Thyroid gland (tissue), 4 donors: ENCODE results near the gene C2CD2L. TPM values are rescaled to one million over a fixed set of nuclear protein-coding genes. Genes with fewer than 3 reads are reported as not detected.

Experiments used
- DNase-seq, 2 donors: peaks; one replicate each; pipeline ENCODE4 v3.0.0-alpha.2; 2019
- H3K27ac ChIP-seq, 3 donors: fragments of 200-600 bp; sonication (generic); 1 replicate in 2 of 3; 2 replicates in 1 of 3; pipeline ENCODE4 v1.5.1; 2016 to 2019; ENCODE audit warnings: mild to moderate bottlenecking in 1 of 3, moderate library complexity in 1 of 3
- H3K27me3 ChIP-seq: fragments of 200-600 bp; sonication (generic); one replicate; pipeline ENCODE4 v1.5.1; 2019
- H3K36me3 ChIP-seq, 2 donors: fragments of 200-600 bp; sonication (generic); one replicate each; pipeline ENCODE4 v1.5.1; 2016 to 2019
- H3K4me1 ChIP-seq, 2 donors: fragments of 200-600 bp; sonication (generic); one replicate each; pipeline ENCODE4 v1.5.1; 2017 to 2019
- H3K4me3 ChIP-seq, 3 donors: fragments of 200-600 bp; sonication (generic); replicated peaks in 1 of 3; 1 replicate in 2 of 3; 2 replicates in 1 of 3; pipeline ENCODE4 v1.5.1; 2016; ENCODE audit warnings: mild to moderate bottlenecking in 1 of 3
- H3K9me3 ChIP-seq: fragments of 200-600 bp; sonication (generic); one replicate; pipeline ENCODE4 v1.5.1; 2017
- POLR2A ChIP-seq, 2 donors: fragments of 450-650 bp; IDR thresholded peaks; one replicate each; pipeline ENCODE4 v1.6.1; 2017; ENCODE audit warnings: antibody characterized with exemption in 2 of 2, mild to moderate bottlenecking in 2 of 2, moderate library complexity in 1 of 2
- WGBS, 2 donors: methylation state at CpG; one replicate each; pipeline ENCODE4 v1.1.5; 2017; 5-methylcytosine and 5-hydroxymethylcytosine counted together
- intact Hi-C: fragments of 100-400 bp; cut with DNase I; formaldehyde crosslinking; loops from one replicate; pipeline ENCODE4 v1.15.1; 2023
- total RNA-seq, 4 donors: library from RNA; depleted of rRNA; stranded (reverse); fragments of >200 nt; gene quantifications; one replicate each; pipeline ENCODE4 v1.2.3, GENCODE V29; 2016
- TF ChIP-seq, protein P1 (sequence below), 6 experiments: fragments of 200-600 bp in 3 of 6; fragments of 450-650 bp in 3 of 6; sonication (generic) in 3 of 6; IDR thresholded peaks; one replicate each; pipeline ENCODE4 v1.5.1; 2016 to 2019; ENCODE audit warnings: antibody characterized with exemption in 6 of 6, mild to moderate bottlenecking in 2 of 6, inconsistent platforms in 1 of 6, moderate library complexity in 1 of 6

C2CD2L gene
- total RNA-seq, 4 donors from 2014 or later, result 6.7 to 8.9 (median 7.9) TPM

DNA sequence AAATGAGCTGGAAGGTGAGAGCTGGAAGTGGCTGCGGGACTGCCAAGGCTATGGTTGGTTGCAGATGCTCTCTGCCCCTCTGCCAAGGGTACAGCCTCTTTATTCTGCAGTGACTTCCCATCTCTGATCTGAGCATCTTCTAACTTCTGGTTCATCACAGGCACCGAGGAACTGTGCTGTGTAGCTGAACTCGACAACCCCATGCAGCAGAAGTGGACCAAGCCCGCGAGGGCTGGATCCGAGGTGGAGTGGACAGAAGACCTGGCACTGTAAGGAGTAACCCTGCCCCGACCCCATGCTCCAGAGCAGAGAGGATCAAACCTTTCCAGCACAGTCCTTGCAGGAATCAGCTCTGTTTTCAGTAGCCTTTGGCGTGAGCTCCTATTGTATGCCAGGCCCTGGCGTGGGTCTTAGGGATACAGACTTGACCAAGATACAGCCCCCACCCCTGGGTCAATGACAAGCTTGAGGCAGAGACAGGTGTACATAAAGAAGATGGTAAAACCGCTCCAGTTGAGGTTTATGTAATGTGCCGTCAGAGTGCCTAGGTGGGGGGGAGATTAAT is 4.3 kb downstream of the C2CD2L start:
- no peaks in the 10 kb centered on the region for H3K27me3 ChIP-seq
- no peak for DNase-seq
- peaks cover 12 to 23% of the 10 kb centered on the region in 2 donors for H3K4me1 ChIP-seq
- H3K36me3 ChIP-seq, result peaks cover 19 to 30% of the 10 kb centered on the region in 2 donors
- H3K4me3 ChIP-seq, result no peak overlapping the region
- H3K9me3 ChIP-seq, result no peaks in the 10 kb centered on the region
- intact Hi-C loops, result no loop called here
- TF ChIP-seq, protein P1, sequence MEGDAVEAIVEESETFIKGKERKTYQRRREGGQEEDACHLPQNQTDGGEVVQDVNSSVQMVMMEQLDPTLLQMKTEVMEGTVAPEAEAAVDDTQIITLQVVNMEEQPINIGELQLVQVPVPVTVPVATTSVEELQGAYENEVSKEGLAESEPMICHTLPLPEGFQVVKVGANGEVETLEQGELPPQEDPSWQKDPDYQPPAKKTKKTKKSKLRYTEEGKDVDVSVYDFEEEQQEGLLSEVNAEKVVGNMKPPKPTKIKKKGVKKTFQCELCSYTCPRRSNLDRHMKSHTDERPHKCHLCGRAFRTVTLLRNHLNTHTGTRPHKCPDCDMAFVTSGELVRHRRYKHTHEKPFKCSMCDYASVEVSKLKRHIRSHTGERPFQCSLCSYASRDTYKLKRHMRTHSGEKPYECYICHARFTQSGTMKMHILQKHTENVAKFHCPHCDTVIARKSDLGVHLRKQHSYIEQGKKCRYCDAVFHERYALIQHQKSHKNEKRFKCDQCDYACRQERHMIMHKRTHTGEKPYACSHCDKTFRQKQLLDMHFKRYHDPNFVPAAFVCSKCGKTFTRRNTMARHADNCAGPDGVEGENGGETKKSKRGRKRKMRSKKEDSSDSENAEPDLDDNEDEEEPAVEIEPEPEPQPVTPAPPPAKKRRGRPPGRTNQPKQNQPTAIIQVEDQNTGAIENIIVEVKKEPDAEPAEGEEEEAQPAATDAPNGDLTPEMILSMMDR (IDR thresholded peaks at IDR 0.05), result no peak
- TF ChIP-seq POLR2A (IDR thresholded peaks at IDR 0.05), result no peak
- no peak overlapping the region for H3K27ac ChIP-seq
- 89 to 93% methylated on average over 10 to 11 of the region's 11 CpGs for WGBS, 2 donors

DNA sequence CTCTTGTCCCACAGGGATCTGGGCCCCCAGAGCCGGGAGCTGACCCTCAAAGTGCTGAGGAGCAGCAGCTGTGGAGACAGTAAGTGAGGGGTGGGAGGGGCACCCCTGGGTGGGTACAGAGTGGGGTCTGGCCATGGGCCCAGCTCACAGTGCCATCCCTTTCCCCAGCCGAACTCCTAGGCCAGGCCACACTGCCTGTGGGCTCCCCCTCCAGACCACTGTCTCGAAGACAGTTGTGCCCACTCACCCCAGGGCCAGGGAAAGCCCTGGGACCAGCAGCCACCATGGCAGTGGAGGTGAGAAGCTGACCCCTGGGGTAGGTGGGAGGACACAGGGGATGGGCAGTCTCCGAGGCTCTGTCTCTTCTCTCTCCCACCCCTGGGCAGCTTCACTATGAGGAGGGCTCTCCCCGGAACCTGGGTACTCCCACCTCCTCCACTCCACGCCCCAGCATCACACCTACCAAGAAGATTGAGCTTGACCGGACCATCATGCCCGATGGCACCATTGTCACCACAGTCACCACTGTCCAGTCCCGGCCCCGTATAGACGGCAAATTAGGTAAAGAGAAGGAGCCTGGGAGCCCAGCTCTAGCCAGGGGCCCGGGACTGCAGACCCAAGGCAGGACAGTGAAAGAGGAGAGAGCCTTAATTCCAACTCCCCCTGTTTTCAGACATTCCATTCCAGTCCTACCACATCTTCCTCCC is 5.3 kb downstream of the C2CD2L start:
- H3K9me3 ChIP-seq, result no peaks in the 10 kb centered on the region
- intact Hi-C loops, result no loop called here
- 89 to 91% methylated on average over 11 of the region's 12 CpGs for WGBS, 2 donors
- H3K36me3 ChIP-seq, result peaks cover 19 to 30% of the 10 kb centered on the region in 2 donors
- H3K4me1 ChIP-seq, result peaks cover 8 to 18% of the 10 kb centered on the region in 2 donors
- no peak overlapping the region for H3K4me3 ChIP-seq
- no peak for DNase-seq
- TF ChIP-seq POLR2A (IDR thresholded peaks at IDR 0.05), result no peak
- TF ChIP-seq, protein P1 (IDR thresholded peaks at IDR 0.05), result no peak
- H3K27ac ChIP-seq, result no peak overlapping the region
- H3K27me3 ChIP-seq, result no peaks in the 10 kb centered on the region

DNA sequence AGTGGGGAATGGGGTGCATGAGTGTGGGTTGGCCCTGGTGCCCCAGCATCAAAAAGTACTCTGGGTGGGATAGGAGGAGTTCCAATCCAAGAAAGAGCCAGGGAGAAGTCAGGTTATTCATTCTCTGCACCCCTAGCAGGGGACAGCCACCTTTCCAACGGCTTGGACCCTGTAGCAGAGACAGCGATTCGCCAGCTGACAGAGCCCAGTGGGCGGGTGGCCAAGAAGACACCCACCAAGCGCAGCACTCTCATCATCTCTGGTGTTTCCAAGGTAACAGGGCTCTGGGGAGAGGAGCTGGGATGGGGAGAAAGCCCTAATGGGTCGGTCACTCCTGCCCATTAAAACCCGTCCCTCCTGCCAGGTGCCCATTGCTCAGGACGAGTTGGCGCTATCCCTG is 6.6 kb downstream of the C2CD2L start:
- TF ChIP-seq, protein P1 (IDR thresholded peaks at IDR 0.05), result no peak
- TF ChIP-seq POLR2A (IDR thresholded peaks at IDR 0.05), result no peak

DNA sequence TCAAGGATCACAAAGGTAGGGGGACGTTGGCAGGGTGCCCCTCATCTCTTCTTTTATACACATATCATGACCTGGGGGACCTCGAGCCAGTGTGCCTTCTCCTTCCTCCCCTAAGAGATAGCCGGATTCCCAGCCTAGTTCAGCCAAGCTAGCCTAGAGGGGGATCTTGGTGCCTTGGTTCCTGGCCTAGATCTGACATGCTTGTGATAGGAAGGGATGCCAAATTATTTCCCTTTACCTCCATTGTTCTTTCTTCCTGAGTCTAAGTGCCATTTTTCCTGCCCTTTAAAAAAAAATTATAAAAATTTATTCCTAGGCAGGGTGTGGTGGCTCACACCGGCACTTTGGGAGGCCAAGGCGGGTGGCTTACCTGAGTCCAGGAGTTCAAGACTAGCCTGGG is 7.2 kb downstream of the C2CD2L start:
- intact Hi-C loops, result no loop called here
- H3K36me3 ChIP-seq, result peaks cover 19 to 30% of the 10 kb centered on the region in 2 donors
- TF ChIP-seq POLR2A (IDR thresholded peaks at IDR 0.05), result no peak
- TF ChIP-seq, protein P1 (IDR thresholded peaks at IDR 0.05), result no peak
- no peaks in the 10 kb centered on the region for H3K27me3 ChIP-seq
- H3K4me1 ChIP-seq, result peaks cover 0 to 4% of the 10 kb centered on the region in 2 donors
- H3K4me3 ChIP-seq, result no peak overlapping the region
- no peaks in the 10 kb centered on the region for H3K9me3 ChIP-seq
- 93% methylated on average over 4 to 5 of the region's 5 CpGs for WGBS, 2 donors
- no peak for DNase-seq
- H3K27ac ChIP-seq, result no peak overlapping the region

More for the DNA sequence above, 6.6 kb downstream of the C2CD2L start:
- Histone ChIP-seq H3K36me3 (peaks cover 19 to 30% of the 10 kb centered on the region in 2 donors), H3K4me3 (no peak overlapping the region), H3K27me3 (no peaks in the 10 kb centered on the region), H3K27ac (no peak overlapping the region), H3K9me3 (no peaks in the 10 kb centered on the region), H3K4me1 (peaks cover 0 to 9% of the 10 kb centered on the region in 2 donors)
- WGBS, 2 donors, result 95 to 98% methylated on average over 9 of the region's 9 CpGs
- intact Hi-C loops, result no loop called here
- no peak for DNase-seq
